Duodenal mucosa (tissue), 2 donors: ENCODE data around the gene SIGLEC8.

ENCODE experiments used
- H3K27ac ChIP-seq: one replicate; pipeline ENCODE4 v1.7.0; 2013; ENCODE audit warnings: low read depth, low read length
- H3K27me3 ChIP-seq, 2 donors: one replicate each; pipeline ENCODE4 v1.7.0; 2013; ENCODE audit warnings: low read length in 2 of 2, control low read depth in 1 of 2; ENCODE audit not compliant: insufficient read depth in 2 of 2, control insufficient read depth in 1 of 2
- H3K36me3 ChIP-seq, 2 donors: one replicate each; pipeline ENCODE4 v1.7.0; 2013; ENCODE audit warnings: low read length in 2 of 2, control low read depth in 1 of 2; ENCODE audit not compliant: insufficient read depth in 2 of 2, control insufficient read depth in 1 of 2
- H3K4me1 ChIP-seq, 2 donors: one replicate each; pipeline ENCODE4 v1.7.0; 2013; ENCODE audit warnings: low read length in 2 of 2, control low read depth in 1 of 2; ENCODE audit not compliant: insufficient read depth in 2 of 2, control insufficient read depth in 1 of 2
- H3K4me3 ChIP-seq, 2 donors: one replicate each; pipeline ENCODE4 v1.7.0; 2013; ENCODE audit warnings: low read length in 2 of 2, low read depth in 1 of 2
- H3K9ac ChIP-seq, 2 donors: one replicate each; pipeline ENCODE4 v1.7.0; 2013; ENCODE audit warnings: low read length in 2 of 2, low read depth in 1 of 2
- H3K9me3 ChIP-seq, 2 donors: one replicate each; pipeline ENCODE4 v1.7.0; 2013; ENCODE audit warnings: low read length in 2 of 2, control low read depth in 1 of 2; ENCODE audit not compliant: control insufficient read depth in 1 of 2

The SIGLEC8 gene

DNA sequence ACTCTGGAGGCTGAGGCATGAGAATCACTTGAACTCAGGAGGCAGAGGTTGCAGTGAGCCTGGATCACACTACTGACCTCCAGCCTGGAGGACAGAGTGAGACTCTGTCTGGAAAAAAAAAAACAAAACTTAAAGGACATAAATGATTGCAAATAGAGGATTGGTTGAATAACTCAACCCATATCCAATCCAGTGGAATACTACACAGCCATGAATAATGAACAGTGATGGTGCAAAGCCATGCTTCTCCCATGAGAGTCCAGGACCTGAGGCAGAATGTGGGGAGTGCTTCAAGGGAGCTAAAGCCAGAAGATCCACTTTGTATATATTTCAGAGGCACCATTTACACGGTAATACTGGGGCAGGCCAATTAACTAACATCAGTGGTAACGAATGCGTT lies 17.9 kb upstream of the SIGLEC8 start:
- no peaks in the 10 kb centered on the region for H3K9me3 ChIP-seq
- H3K36me3 ChIP-seq, result peaks cover 0 to 3% of the 10 kb centered on the region in 2 donors
- no peaks in the 10 kb centered on the region for H3K27me3 ChIP-seq
- peaks cover 23 to 40% of the 10 kb centered on the region in 2 donors for H3K4me1 ChIP-seq
- no peak overlapping the region for H3K27ac ChIP-seq
- H3K4me3 ChIP-seq, result no peak overlapping the region
- H3K9ac ChIP-seq, result no peak overlapping the region

- H3K27ac ChIP-seq, result peak overlapping the region; percentile 80
- peak overlapping the region; percentile 34 to 43 for H3K9ac ChIP-seq
- H3K9me3 ChIP-seq, result no peaks in the 10 kb centered on the region
- no peaks in the 10 kb centered on the region for H3K36me3 ChIP-seq
- H3K4me3 ChIP-seq, result peak overlapping the region; percentile 33 to 44
- H3K4me1 ChIP-seq, result peaks cover 25 to 40% of the 10 kb centered on the region in 2 donors
- H3K27me3 ChIP-seq, result no peaks in the 10 kb centered on the region
Observed at GRCh38 chr19:51473009-51473707, 14.9 kb upstream of the SIGLEC8 start.

GRCh38 chr19:51472607-51473006 lies 14.4 kb upstream of the SIGLEC8 start:
- Histone ChIP-seq H3K4me1 (peaks cover 26 to 38% of the 10 kb centered on the region in 2 donors), H3K27ac (no peak overlapping the region), H3K9ac (peak overlapping the region in 1 of 2 donors; percentile 1), H3K9me3 (no peaks in the 10 kb centered on the region), H3K27me3 (no peaks in the 10 kb centered on the region), H3K36me3 (no peaks in the 10 kb centered on the region), H3K4me3 (no peak overlapping the region)

DNA sequence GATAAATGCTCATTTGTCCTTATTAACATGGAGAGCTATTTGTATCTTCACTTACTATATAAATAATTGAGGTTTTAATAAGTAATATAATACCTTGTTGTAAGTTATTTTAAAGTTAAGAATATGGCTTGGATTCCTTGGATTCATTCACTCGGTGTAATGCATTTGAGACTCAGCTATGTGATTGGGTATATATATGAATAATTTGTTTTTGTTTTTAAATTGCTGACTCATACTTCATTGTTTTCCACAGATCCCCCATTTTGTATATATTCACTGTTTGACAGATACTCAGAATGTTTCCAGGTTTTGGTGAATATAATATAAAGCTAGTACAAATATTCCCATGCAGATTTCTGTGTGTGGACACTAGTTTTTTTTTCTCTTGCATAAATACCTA lies 13.3 kb upstream of the SIGLEC8 start:
- peaks cover 26 to 31% of the 10 kb centered on the region in 2 donors for H3K4me1 ChIP-seq
- H3K36me3 ChIP-seq, result no peaks in the 10 kb centered on the region
- no peaks in the 10 kb centered on the region for H3K27me3 ChIP-seq
- H3K9ac ChIP-seq, result no peak overlapping the region
- no peaks in the 10 kb centered on the region for H3K9me3 ChIP-seq
- no peak overlapping the region for H3K27ac ChIP-seq
- no peak overlapping the region for H3K4me3 ChIP-seq

DNA sequence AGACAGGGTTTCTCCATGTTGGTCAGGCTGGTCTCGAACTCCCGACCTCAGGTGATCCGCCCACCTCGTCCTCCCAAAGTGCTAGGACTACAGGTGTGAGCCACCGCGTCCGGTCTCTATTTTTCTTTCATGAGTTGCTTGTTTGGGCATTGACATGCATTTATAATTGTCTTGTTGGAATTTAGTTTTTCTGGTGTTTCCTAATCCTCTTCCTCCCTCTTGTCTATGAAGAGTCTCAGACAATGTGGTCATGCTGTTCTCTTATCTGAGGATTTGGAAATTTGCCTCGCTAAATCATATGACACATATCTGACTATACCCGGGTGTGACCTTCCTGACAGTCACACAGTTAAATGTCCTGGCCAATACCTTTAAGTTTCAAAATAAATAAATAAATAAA lies 12.7 kb upstream of the SIGLEC8 start:
- H3K4me3 ChIP-seq, result no peak overlapping the region
- no peaks in the 10 kb centered on the region for H3K36me3 ChIP-seq
- no peak overlapping the region for H3K27ac ChIP-seq
- H3K9me3 ChIP-seq, result no peaks in the 10 kb centered on the region
- peaks cover 25 to 26% of the 10 kb centered on the region in 2 donors for H3K4me1 ChIP-seq
- no peak overlapping the region for H3K9ac ChIP-seq
- no peaks in the 10 kb centered on the region for H3K27me3 ChIP-seq

- Histone ChIP-seq H3K4me1 (peaks cover 19 to 20% of the 10 kb centered on the region in 2 donors), H3K27me3 (no peaks in the 10 kb centered on the region), H3K36me3 (no peaks in the 10 kb centered on the region), H3K4me3 (no peak overlapping the region), H3K27ac (no peak overlapping the region), H3K9ac (no peak overlapping the region), H3K9me3 (no peaks in the 10 kb centered on the region)
Observed at GRCh38 chr19:51469629-51470028, 11.4 kb upstream of the SIGLEC8 start.

DNA sequence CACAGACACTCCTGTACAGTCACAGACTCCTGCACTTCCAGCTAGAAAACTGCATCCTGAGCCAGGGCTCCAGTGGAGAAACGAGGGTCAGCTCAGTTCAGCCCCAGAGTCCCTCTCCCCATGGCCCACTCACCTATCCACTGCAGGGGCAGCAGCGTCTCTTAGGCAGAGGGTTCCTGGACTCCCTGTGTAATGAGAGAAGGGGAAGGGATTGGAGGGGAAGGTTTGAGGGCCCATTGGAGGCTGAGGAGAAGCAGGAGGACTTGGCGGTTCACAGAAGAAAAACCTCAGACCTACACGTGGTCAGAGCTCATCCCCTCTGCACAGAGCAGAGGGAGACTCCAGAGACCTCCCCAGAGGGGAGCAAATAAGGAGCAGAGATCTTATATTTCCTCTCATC lies 10.9 kb upstream of the SIGLEC8 start:
- Histone ChIP-seq H3K27ac (no peak overlapping the region), H3K4me1 (peaks cover 14 to 16% of the 10 kb centered on the region in 2 donors), H3K9ac (no peak overlapping the region), H3K9me3 (no peaks in the 10 kb centered on the region), H3K36me3 (no peaks in the 10 kb centered on the region), H3K4me3 (no peak overlapping the region), H3K27me3 (no peaks in the 10 kb centered on the region)

DNA sequence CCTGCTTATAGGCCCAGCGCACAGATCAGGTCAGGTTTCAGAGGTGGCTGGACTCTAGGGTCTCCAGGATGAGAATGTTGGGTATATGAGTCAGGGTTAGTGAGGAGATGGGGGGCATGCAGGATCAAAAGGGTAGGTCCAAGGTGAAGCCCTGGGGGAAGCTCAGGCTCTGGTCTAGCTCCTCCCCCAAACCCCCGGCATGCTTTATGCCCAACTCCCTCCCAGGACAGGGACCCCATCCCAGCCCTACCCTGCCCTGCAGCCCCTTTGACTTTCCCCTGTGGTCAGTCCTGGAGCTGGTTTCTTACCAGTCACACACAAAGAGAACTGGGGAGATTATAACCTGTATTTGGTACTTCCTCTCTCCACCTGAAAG lies 10.3 kb upstream of the SIGLEC8 start:
- peaks cover 11 to 12% of the 10 kb centered on the region in 2 donors for H3K4me1 ChIP-seq
- H3K9ac ChIP-seq, result no peak overlapping the region
- no peaks in the 10 kb centered on the region for H3K36me3 ChIP-seq
- H3K9me3 ChIP-seq, result no peaks in the 10 kb centered on the region
- no peak overlapping the region for H3K4me3 ChIP-seq
- no peaks in the 10 kb centered on the region for H3K27me3 ChIP-seq
- no peak overlapping the region for H3K27ac ChIP-seq

DNA sequence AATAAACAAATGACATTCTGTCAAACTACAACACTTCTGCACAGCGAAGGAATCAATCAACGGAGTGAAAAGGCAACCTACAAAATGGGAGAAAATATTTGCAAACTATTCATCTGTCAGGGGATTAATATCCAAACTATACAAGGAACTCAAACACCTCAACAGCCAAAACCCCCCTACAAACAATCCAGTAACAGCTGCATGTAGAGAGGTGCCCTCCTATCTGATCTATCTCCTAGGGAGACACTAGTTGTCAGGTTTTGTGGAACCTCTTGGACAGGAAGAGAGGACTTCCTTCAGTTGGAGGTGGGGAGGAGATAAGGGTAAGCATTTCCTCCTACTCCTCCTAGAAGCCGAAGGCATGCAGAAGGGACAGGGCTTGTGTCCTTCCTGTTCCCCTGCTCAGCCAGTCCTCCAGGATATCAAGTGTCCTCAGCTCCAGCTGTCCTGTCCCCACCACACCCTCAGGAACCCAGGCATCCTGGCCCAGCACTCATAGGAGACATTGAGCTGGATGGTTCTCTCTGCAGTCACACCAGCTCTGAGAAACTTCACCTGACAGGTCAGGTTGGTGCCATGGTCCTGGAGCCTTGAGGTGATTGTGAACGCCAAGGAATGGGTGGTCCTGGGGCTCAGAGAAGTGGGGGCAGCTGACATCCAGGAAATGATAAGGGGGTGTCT lies 9.8 kb upstream of the SIGLEC8 start:
- no peaks in the 10 kb centered on the region for H3K36me3 ChIP-seq

GRCh38 chr19:51466723-51467122 lies 8.5 kb upstream of the SIGLEC8 start:
- H3K27me3 ChIP-seq, result peaks cover 6% of the 10 kb centered on the region in 2 donors
- H3K4me1 ChIP-seq, result peaks cover 0 to 3% of the 10 kb centered on the region in 2 donors
- no peak overlapping the region for H3K4me3 ChIP-seq
- H3K9ac ChIP-seq, result no peak overlapping the region
- H3K9me3 ChIP-seq, result no peaks in the 10 kb centered on the region
- H3K36me3 ChIP-seq, result no peaks in the 10 kb centered on the region
- no peak overlapping the region for H3K27ac ChIP-seq

More for the DNA sequence above, 9.8 kb upstream of the SIGLEC8 start:
- H3K27me3 ChIP-seq, result peaks cover 0 to under 1% of the 10 kb centered on the region in 2 donors
- no peak overlapping the region for H3K9ac ChIP-seq
- no peaks in the 10 kb centered on the region for H3K9me3 ChIP-seq
- peaks cover 7 to 9% of the 10 kb centered on the region in 2 donors for H3K4me1 ChIP-seq
- no peak overlapping the region for H3K4me3 ChIP-seq
- H3K27ac ChIP-seq, result no peak overlapping the region
